RWPE2 (cell line): Measurements from ENCODE around the gene LARGE2.

Experiments
- ATAC-seq: fragments of 200-7000 bp; cut with Tn5 transposase; 3 replicates; pipeline ENCODE4 v1.9.1; 2021; ENCODE audit warnings: low read depth
- DNase-seq: peaks from one replicate; pipeline ENCODE4 v3.0.0-alpha.2; 2020; ENCODE audit warnings: low spot score
- H3K27ac ChIP-seq: fragments of 450-650 bp; 2 replicates; pipeline ENCODE4 v1.5.1; 2017; ENCODE audit warnings: mild to moderate bottlenecking; ENCODE audit not compliant: poor library complexity, severe bottlenecking
- H3K27me3 ChIP-seq: fragments of 250-450 bp; sonication (Bioruptor Pico); 2 replicates; pipeline ENCODE4 v1.5.1; 2021; ENCODE audit warnings: mild to moderate bottlenecking, moderate library complexity; ENCODE audit not compliant: insufficient read depth, poor library complexity, severe bottlenecking
- H3K36me3 ChIP-seq: fragments of 250-450 bp; sonication (Bioruptor Pico); 2 replicates; pipeline ENCODE4 v1.5.1; 2020; ENCODE audit warnings: low read depth, mild to moderate bottlenecking, moderate library complexity
- H3K4me1 ChIP-seq: fragments of 250-450 bp; sonication (Bioruptor Pico); 2 replicates; pipeline ENCODE4 v1.5.1; 2021; ENCODE audit warnings: mild to moderate bottlenecking, moderate library complexity; ENCODE audit not compliant: insufficient read depth, poor library complexity, severe bottlenecking
- H3K4me3 ChIP-seq: fragments of 250-450 bp; sonication (Bioruptor Pico); 2 replicates; pipeline ENCODE4 v1.5.1; 2021; ENCODE audit warnings: mild to moderate bottlenecking, moderate library complexity; ENCODE audit not compliant: severe bottlenecking
- H3K9me3 ChIP-seq: fragments of 250-450 bp; sonication (Bioruptor Pico); 2 replicates; pipeline ENCODE4 v1.5.1; 2021; ENCODE audit warnings: mild to moderate bottlenecking, moderate library complexity; ENCODE audit not compliant: severe bottlenecking
- TF ChIP-seq, protein P1 (sequence below): fragments of 450-650 bp; IDR thresholded peaks from one replicate; pipeline ENCODE4 v1.5.1; 2017; ENCODE audit warnings: mild to moderate bottlenecking, moderate library complexity; ENCODE audit not compliant: poor library complexity, severe bottlenecking

LARGE2 gene

DNA sequence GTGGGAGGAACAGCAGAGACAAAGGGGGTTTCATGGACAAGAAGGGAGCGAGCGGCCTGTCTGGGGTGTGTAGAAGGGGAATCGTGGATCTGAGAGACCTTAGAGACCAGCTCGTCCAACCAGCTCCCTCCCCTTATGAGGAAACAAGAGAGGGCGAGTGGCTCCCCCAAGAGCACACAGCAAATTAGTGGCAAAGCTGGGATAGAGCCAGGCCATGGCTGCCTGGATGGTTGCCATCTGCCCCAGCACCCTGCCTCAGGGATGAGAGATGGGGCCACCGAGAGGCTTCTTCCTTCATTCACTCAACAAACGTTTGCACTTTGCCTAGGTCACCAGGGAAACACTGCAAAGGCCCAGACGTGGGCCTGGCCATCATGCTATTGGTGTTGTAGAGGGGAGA is 32.9 kb upstream of the LARGE2 start:
- no peaks in the 10 kb centered on the region for H3K36me3 ChIP-seq
- DNase-seq (no peak), ATAC-seq (no peak)
- no peaks in the 10 kb centered on the region for H3K9me3 ChIP-seq
- no peak overlapping the region for H3K27ac ChIP-seq
- no peak overlapping the region for H3K4me3 ChIP-seq
- H3K27me3 ChIP-seq: no peaks in the 10 kb centered on the region
- TF ChIP-seq, protein P1, sequence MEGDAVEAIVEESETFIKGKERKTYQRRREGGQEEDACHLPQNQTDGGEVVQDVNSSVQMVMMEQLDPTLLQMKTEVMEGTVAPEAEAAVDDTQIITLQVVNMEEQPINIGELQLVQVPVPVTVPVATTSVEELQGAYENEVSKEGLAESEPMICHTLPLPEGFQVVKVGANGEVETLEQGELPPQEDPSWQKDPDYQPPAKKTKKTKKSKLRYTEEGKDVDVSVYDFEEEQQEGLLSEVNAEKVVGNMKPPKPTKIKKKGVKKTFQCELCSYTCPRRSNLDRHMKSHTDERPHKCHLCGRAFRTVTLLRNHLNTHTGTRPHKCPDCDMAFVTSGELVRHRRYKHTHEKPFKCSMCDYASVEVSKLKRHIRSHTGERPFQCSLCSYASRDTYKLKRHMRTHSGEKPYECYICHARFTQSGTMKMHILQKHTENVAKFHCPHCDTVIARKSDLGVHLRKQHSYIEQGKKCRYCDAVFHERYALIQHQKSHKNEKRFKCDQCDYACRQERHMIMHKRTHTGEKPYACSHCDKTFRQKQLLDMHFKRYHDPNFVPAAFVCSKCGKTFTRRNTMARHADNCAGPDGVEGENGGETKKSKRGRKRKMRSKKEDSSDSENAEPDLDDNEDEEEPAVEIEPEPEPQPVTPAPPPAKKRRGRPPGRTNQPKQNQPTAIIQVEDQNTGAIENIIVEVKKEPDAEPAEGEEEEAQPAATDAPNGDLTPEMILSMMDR: no peak
- no peaks in the 10 kb centered on the region for H3K4me1 ChIP-seq

DNA sequence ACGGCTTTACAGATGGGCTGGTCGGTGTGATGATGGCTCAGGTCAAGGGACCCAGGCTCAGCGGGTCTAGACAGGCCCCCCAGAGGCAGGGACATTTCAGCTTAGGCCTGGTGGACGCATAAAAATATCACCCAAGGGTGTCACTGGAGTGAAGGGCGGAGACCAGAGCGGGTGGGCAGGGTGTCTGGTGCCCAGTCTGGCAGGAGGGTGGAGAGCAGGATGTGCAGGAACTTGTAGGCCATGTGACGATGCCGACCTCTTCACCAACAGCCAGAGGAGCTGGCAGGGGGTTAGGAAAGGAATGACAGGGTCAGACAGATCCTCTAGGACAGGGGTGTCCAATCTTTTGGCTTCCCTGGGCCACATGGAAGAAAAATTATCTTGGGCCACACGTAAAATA is 32.5 kb upstream of the LARGE2 start:
- DNase-seq (no peak), ATAC-seq (no peak)
- H3K36me3 ChIP-seq: no peaks in the 10 kb centered on the region
- H3K9me3 ChIP-seq: no peaks in the 10 kb centered on the region
- H3K27ac ChIP-seq: no peak overlapping the region
- TF ChIP-seq, protein P1: no peak
- H3K4me1 ChIP-seq: no peaks in the 10 kb centered on the region
- H3K4me3 ChIP-seq: no peak overlapping the region
- H3K27me3 ChIP-seq: no peaks in the 10 kb centered on the region

DNA sequence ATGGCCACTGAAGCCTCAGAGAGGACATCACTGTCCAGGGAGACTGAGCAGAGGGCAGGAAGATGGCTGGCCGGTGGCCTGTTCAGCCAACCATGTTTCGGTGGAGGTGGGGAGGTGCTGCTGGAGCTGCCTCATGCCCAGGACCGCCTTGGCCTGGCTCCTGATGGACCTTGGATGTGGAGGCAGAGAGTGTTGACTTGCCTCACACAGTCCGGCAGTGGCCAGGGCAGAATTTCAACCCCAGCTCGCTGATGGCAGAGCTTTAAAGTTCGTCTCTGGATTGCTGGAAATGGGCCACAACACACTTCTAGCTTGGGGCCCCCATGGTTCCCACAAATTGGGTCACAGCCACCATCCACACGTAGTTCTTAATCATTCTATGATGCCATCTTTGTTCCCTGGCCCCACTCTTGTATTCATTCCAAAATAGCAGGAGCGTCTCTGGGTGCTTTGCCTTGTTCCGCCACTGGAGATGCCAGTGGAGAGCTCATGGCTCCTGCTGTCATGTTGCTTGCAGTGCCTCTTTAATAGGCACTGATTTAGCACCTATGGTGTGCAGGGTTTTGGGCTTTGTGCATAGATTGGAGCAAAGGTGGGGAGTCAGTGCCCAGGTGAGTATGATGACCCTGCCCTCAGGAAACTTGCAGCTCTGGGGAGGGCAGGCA is 31.4 kb upstream of the LARGE2 start:
- ATAC-seq: no peak
- Histone ChIP-seq H3K4me3 (no peak overlapping the region), H3K9me3 (no peaks in the 10 kb centered on the region), H3K27me3 (no peaks in the 10 kb centered on the region), H3K27ac (no peak overlapping the region), H3K4me1 (no peaks in the 10 kb centered on the region), H3K36me3 (no peaks in the 10 kb centered on the region)
- DNase-seq: no peak
- TF ChIP-seq, protein P1: no peak

DNA sequence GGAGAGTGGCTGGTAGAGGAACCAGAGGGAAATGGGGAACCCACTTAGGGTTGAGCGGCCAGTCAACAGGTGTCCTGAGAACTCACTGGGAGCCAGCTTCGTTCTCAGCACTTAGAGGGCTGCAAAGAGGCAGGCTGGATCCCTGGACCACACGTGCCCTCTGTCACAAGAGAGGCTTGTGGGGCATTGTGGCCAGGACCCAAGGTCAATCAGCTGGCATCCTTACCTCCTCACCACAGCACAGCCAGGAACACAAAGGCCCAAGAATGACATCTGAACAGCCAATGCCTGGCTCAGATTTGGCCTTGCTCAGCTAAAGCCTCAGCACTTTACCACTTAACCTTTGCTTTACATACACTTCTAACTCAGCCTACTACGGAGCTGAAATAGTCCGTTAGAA is 29.6 kb upstream of the LARGE2 start:
- no peak overlapping the region for H3K4me3 ChIP-seq
- no peaks in the 10 kb centered on the region for H3K4me1 ChIP-seq
- H3K27ac ChIP-seq: no peak overlapping the region
- H3K36me3 ChIP-seq: no peaks in the 10 kb centered on the region
- TF ChIP-seq, protein P1: no peak
- H3K27me3 ChIP-seq: no peaks in the 10 kb centered on the region
- ATAC-seq (no peak), DNase-seq (no peak)
- H3K9me3 ChIP-seq: no peaks in the 10 kb centered on the region

DNA sequence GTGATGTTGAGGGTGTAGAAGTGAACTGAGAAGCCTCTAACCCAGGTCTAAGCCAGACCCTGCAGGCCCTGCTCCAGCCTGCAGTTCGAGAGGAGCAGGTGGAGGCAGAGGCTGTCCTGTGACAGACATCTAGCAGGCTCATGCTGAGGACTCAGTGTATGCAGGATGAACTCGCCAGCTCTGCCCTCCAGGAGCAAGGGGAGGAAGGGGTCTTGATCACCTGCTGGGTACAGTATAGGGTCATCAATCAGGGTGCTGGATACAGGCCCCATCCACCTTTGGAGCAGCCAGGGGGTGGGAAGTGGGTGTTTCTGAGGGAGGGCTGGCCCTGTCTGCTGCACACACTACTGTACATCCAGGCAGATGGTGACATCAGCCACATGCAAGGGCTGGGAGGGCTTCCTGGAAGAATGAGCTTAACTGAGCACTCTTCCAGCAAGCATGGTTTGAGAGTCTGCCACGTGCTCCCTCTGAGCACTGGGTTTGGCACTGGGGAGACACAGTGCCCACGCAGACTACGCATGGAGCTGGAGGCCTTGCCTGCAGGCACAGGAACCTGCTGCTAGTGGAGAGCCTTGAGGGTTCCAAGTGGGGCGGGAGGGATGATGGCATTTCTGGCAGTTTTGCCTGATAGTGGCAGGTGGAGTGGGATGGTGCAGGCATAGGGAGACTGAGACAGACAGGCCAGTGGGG is 27.8 kb upstream of the LARGE2 start:
- no peak for DNase-seq
- H3K9me3 ChIP-seq: no peaks in the 10 kb centered on the region
- no peaks in the 10 kb centered on the region for H3K36me3 ChIP-seq
- TF ChIP-seq, protein P1: no peak
- ATAC-seq: no peak
- H3K27me3 ChIP-seq: no peaks in the 10 kb centered on the region
- H3K4me3 ChIP-seq: no peak overlapping the region
- no peaks in the 10 kb centered on the region for H3K4me1 ChIP-seq
- no peak overlapping the region for H3K27ac ChIP-seq
